Neutrophil (primary cell): ENCODE data around the gene ADCK2.
"Not testable (repeated sequence)": the region's sequence is repeated elsewhere in the genome, so short reads cannot be mapped to it uniquely, and the experiment has no call there.

ENCODE experiments used
- H3K27ac ChIP-seq: fragments of 200-600 bp; sonication (generic); 2 replicates; pipeline ENCODE4 v1.5.1; 2016; ENCODE audit warnings: mild to moderate bottlenecking, moderate library complexity
- H3K27me3 ChIP-seq: fragments of 200-600 bp; sonication (generic); 2 replicates; pipeline ENCODE4 v1.6.0; 2016; ENCODE audit warnings: mild to moderate bottlenecking
- H3K36me3 ChIP-seq: fragments of 200-600 bp; sonication (generic); 2 replicates; pipeline ENCODE4 v1.5.1; 2017
- H3K4me1 ChIP-seq, 2 experiments: fragments of 200-600 bp in 1 of 2; sonication (generic) in 1 of 2; 1 replicate in 1 of 2; 2 replicates in 1 of 2; pipeline versions ENCODE4 v1.5.1 to v1.6.1; 2013 to 2016; ENCODE audit warnings: low read depth in 1 of 2, low read length in 1 of 2, mild to moderate bottlenecking in 1 of 2, moderate library complexity in 1 of 2; ENCODE audit not compliant: control insufficient read depth in 1 of 2, insufficient read depth in 1 of 2
- H3K4me3 ChIP-seq, 2 experiments: fragments of 200-600 bp in 1 of 2; sonication (generic) in 1 of 2; 1 replicate in 1 of 2; 2 replicates in 1 of 2; pipeline ENCODE4 v1.5.1; 2013 to 2016; ENCODE audit warnings: low read depth in 1 of 2, low read length in 1 of 2, mild to moderate bottlenecking in 1 of 2, moderate library complexity in 1 of 2
- H3K9me3 ChIP-seq: fragments of 200-600 bp; sonication (generic); 2 replicates; pipeline ENCODE4 v1.5.1; 2016
- CTCF ChIP-seq: fragments of 200-600 bp; sonication (generic); IDR thresholded peaks from 2 replicates; pipeline ENCODE4 v1.5.1; 2016; ENCODE audit warnings: antibody characterized with exemption

Gene ADCK2

GRCh38 chr7:140668641-140669040, 4.1 kb upstream of the ADCK2 start:
- no peak for TF ChIP-seq CTCF
- H3K9me3 ChIP-seq = no peaks in the 10 kb centered on the region
- peaks cover 8 to 11% of the 10 kb centered on the region in 2 experiments for H3K4me1 ChIP-seq
- no peaks in the 10 kb centered on the region for H3K36me3 ChIP-seq
- no peak overlapping the region for H3K27ac ChIP-seq
- no peaks in the 10 kb centered on the region for H3K27me3 ChIP-seq
- H3K4me3 ChIP-seq = no peak overlapping the region

GRCh38 chr7:140669352-140669751, 3.4 kb upstream of the ADCK2 start:
- no peaks in the 10 kb centered on the region for H3K9me3 ChIP-seq
- H3K36me3 ChIP-seq = no peaks in the 10 kb centered on the region
- no peak for TF ChIP-seq CTCF
- H3K4me3 ChIP-seq = no peak overlapping the region
- no peaks in the 10 kb centered on the region for H3K27me3 ChIP-seq
- peaks cover 13 to 17% of the 10 kb centered on the region in 2 experiments for H3K4me1 ChIP-seq
- H3K27ac ChIP-seq = no peak overlapping the region

GRCh38 chr7:140669862-140670261, 2.9 kb upstream of the ADCK2 start:
- not testable (repeated sequence) for H3K27ac ChIP-seq, H3K9me3 ChIP-seq, H3K4me3 ChIP-seq, H3K27me3 ChIP-seq, H3K36me3 ChIP-seq
- peaks cover 13 to 21% of the 10 kb centered on the region in 2 experiments for H3K4me1 ChIP-seq

- no peak for TF ChIP-seq CTCF
- Histone ChIP-seq H3K27me3 (no peaks in the 10 kb centered on the region), H3K9me3 (no peaks in the 10 kb centered on the region), H3K4me3 (no peak overlapping the region), H3K27ac (no peak overlapping the region), H3K4me1 (peaks cover 16 to 27% of the 10 kb centered on the region in 2 experiments), H3K36me3 (no peaks in the 10 kb centered on the region)
Observed at GRCh38 chr7:140670343-140670935, 2.3 kb upstream of the ADCK2 start.

- peaks cover 19 to 29% of the 10 kb centered on the region in 2 experiments for H3K4me1 ChIP-seq
- no peak for TF ChIP-seq CTCF
- H3K9me3 ChIP-seq = no peaks in the 10 kb centered on the region
- no peaks in the 10 kb centered on the region for H3K27me3 ChIP-seq
- H3K27ac ChIP-seq = no peak overlapping the region
- no peaks in the 10 kb centered on the region for H3K36me3 ChIP-seq
- no peak overlapping the region for H3K4me3 ChIP-seq
Observed at GRCh38 chr7:140671966-140672365, 779 bp upstream of the ADCK2 start.

- no peaks in the 10 kb centered on the region for H3K27me3 ChIP-seq
- H3K4me3 ChIP-seq = peak overlapping the region; percentile 75 to 83
- no peaks in the 10 kb centered on the region for H3K36me3 ChIP-seq
- peak overlapping the region; percentile 69 for H3K27ac ChIP-seq
- peaks cover 19 to 29% of the 10 kb centered on the region in 2 experiments for H3K4me1 ChIP-seq
- no peaks in the 10 kb centered on the region for H3K9me3 ChIP-seq
- no peak for TF ChIP-seq CTCF
Observed at GRCh38 chr7:140673063-140673773, 473 bp downstream of the ADCK2 start.
